H54 (cell line): ENCODE results near the gene C1QTNF2.
A peak's percentile ranks its signal among the peaks of the same experiment; 100 is the strongest.
"Not testable (repeated sequence)": the region's sequence is repeated elsewhere in the genome, so short reads cannot be mapped to it uniquely, and the experiment has no call there.

Experiments used
- DNase-seq: peaks from one replicate; pipeline ENCODE4 v3.0.0; 2011; ENCODE audit warnings: low spot score, mixed read lengths; ENCODE audit not compliant: insufficient read length
- FAIRE-seq: peaks from 3 replicates; lab custom pipeline; 2011; peaks lifted over from hg19 to GRCh38; lab: Jason Lieb, UNC
- POLR2A ChIP-seq: IDR thresholded peaks from 2 replicates; pipeline ENCODE4 v1.6.1; 2011; ENCODE audit warnings: low read depth, mild to moderate bottlenecking, low read length

The C1QTNF2 gene

GRCh38 chr5:160347448-160347847 lies 23.0 kb downstream of the C1QTNF2 start:
- FAIRE-seq (no peak), DNase-seq (no peak)

DNA sequence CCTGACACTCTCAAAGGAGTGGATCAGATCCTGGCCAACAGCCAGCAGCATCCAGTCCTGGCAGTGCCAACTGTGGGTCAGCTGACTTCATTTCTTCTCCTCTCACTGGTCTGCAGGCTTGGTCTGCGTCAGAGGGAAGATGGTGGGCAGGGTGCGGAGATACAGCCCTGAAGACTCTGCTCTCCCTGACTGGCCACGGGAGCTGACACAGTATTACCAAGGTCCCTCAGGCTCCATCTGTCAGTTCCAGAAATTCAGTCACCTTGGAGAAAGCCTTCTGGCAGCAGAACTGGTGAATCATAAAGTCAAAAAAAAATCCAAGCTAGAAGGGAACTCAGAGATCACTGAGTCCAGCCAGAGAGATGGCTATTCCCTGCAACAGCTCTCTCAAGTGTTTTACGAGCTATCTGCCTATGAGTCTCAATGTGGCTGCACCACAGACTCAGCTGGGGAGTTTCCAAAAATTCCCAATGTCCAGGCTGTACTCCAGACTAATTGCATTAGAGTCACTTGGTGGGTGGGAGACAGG lies 27.9 kb downstream of the C1QTNF2 start:
- DNase-seq (peak; percentile 47), FAIRE-seq (no peak)
- TF ChIP-seq POLR2A, result no peak

More at GRCh38 chr5:160347448-160347847, 23.0 kb downstream of the C1QTNF2 start:
- TF ChIP-seq POLR2A, result no peak

DNA sequence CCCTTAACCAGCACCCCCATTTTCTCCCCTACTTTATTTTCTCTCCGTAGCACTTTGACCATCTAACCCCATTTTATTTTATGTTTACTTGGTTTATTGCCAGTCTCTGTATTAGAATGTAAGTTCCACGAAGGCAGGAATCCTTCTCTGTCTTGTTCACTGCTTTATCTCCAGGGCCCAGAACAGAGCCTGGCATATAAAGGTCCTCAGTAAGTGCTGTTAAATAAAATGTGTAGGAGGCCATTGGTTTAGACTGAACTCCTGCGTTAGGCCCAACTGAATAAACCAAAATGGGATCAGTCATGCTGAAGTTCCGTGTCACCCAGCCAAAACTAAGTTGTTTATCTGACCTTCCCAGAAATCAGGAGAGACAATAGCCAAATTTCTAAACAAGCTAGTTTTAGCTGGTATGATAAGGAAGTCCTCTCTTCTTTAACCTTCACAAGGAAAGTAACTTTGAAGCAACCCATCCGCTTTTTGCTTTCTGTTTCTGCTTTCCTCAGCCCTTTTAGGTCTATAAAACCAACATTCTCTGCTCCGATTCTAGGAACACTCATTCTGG lies 29.0 kb downstream of the C1QTNF2 start:
- DNase-seq (no peak), FAIRE-seq (no peak)
- no peak for TF ChIP-seq POLR2A

DNA sequence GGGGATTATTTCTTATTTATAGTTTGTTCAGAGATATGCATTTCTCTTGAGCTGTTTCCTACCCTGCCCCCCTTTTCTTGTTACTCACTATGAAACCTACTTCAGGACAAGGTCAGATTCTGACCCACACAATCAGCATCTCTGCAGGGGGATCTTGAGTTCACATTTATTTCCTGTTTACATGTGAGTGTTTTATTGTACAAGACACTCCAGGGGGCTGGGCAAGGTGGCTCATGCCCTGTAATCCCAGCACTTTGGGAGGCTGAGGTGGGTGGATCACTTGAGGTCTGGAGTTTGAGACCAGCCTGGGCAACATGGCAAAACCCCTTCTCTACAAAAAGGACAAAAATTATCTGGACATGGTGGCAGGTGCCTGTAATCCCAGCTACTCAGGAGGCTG lies 29.9 kb downstream of the C1QTNF2 start:
- not testable (repeated sequence) for DNase-seq, FAIRE-seq

DNA sequence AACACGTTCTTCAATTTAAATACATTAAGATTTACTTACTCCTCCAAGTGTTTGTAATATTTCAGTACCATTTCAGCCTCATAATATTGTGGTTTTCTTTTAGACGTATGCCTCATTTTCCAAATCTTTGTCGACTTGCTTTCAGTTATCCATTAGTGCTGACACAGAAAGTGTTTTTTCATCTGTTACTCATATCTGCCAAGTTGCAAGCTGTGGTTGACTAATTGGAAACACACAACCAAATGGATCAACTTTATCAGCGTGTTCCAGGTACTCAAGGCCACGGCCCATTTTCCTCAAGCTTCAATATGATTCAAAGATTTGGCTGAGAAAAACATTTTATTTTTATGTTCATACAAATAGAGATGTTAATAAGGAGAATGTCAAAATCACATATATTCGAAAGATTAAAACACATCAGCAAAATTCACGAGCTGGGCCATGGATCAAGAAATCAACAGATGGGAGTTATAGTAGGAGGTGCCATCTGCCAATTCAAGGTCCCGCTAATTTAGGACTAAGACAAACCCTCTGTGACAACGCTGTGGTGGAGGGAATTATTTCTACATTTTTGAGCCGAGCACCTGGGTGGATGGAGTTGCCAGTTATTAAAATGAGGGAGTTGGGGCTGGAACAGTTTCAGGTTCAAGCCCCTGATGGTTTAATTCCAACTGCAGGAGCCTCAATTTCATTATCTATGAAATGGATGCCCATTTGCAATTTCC lies 30.9 kb downstream of the C1QTNF2 start:
- TF ChIP-seq POLR2A, result no peak
- FAIRE-seq (no peak), DNase-seq (no peak)

- DNase-seq, FAIRE-seq: not testable (repeated sequence)
These were observed 35.7 kb downstream of the C1QTNF2 start for GRCh38 chr5:160334716-160335115.

DNA sequence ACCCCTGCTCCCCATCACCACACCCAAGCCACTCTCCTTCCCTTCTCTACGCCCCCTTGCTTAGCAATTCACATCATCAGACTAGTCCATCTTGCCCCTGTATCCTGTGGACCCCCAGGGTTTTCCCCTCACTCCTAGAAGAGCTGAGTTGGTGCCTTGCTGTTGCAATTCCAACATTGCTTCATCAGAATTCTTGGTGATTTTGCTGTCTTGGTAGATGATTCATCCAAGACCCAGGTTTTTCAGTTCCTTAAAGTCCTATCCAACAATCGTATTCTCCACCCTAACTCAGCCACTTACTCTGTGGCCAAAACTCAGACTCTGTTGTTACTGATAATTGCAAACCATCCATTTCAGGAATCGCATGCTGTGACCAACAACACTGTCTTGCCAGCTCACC lies 36.7 kb downstream of the C1QTNF2 start:
- DNase-seq (no peak), FAIRE-seq (no peak)
- TF ChIP-seq POLR2A, result no peak

- TF ChIP-seq POLR2A, result no peak
- DNase-seq (no peak), FAIRE-seq (no peak)
These were observed 40.2 kb downstream of the C1QTNF2 start for GRCh38 chr5:160330212-160330611.

DNA sequence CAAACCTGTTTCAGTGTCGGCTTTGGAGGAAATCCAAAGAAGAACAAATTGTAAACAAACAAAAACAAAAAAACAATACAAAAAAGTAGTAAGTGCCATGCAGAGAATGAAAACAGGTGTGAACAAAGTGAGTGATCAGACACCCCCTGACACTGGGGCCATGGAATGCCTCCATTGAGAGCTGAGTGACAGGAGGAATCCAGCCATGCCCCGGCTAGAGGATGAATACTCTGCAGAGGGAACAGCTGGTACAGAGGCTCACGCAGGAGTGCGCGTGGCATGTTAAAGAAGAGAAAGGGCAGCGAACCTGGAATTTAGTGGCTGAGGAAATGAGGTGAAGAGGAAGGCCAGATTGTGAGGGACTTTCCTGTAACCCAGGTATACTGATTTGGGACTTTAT lies 42.6 kb downstream of the C1QTNF2 start:
- TF ChIP-seq POLR2A, result no peak
- DNase-seq (no peak), FAIRE-seq (no peak)

DNA sequence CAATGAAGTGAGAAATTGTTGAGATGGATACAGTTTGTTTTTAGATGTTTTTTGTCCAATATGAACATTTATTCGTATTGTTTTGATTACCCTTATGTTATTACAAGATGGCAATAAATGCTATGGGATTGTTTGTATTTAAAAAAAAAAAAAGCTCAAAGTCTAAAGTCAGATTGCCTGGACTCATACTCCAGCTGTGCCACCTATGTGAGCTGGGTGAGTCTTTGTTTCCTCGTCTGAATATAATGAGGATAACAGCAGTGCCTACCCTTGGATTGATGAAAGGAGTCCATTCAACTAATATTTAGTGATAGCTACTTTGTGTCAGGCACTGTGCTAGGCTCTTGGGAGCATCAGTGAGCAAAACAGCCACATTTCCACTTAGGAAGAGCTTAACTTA lies 43.4 kb downstream of the C1QTNF2 start:
- TF ChIP-seq POLR2A, result no peak
- DNase-seq (no peak), FAIRE-seq (no peak)

DNA sequence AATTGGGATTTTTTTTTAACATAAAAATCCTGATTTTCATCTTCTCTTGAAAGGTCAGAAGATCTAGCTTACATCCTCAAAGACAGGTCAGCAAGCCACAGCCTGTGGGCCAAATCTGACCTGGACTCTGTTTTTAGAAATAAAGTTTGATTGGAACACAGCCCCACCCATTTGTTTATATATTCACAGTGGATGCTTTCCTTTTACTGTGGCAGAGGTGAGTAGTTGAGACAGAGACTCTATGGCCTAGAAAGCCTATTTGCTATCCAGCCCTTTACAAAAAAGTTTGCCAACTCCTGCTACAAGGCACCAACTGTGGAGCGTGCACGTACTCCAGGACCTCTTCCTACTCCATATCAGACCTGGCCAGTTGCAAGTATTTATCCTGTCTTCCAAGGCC lies 44.7 kb downstream of the C1QTNF2 start:
- DNase-seq (no peak), FAIRE-seq (no peak)
- no peak for TF ChIP-seq POLR2A

GRCh38 chr5:160324886-160325285 lies 45.5 kb downstream of the C1QTNF2 start:
- no peak for TF ChIP-seq POLR2A
- DNase-seq (no peak), FAIRE-seq (no peak)

- no peak for DNase-seq
- no peak for FAIRE-seq
- TF ChIP-seq POLR2A, result no peak
These were observed 52.0 kb downstream of the C1QTNF2 start for GRCh38 chr5:160318409-160318808.

GRCh38 chr5:160317434-160317833 lies 53.0 kb downstream of the C1QTNF2 start:
- TF ChIP-seq POLR2A, result no peak
- no peak for FAIRE-seq
- DNase-seq, result no peak

GRCh38 chr5:160315968-160316367 lies 54.5 kb downstream of the C1QTNF2 start:
- FAIRE-seq (peak; percentile 65), DNase-seq (peak; percentile 61)
- no peak for TF ChIP-seq POLR2A
